K562 (cell line): ENCODE measurements around the gene KCNK2. TPM values are rescaled to one million over a fixed set of nuclear protein-coding genes. Genes with fewer than 3 reads are reported as not detected.

Experiments
- ATAC-seq: fragments of 200-7000 bp; cut with Tn5 transposase; 3 replicates; pipeline ENCODE4 v1.9.1; 2020; ENCODE audit warnings: moderate library complexity
- BruUV-seq: library from RNA; stranded (reverse); fragments of 400-500 nt; replicated peaks from 2 replicates; lab custom pipeline; 2021; lab: Mats Ljungman, UMichigan
- CTCF ChIA-PET: fragments of 300-600 bp; formaldehyde crosslinking; extraction: SDS; loops from one replicate; lab custom pipeline; 2021; ENCODE audit warnings: low intra/inter-chr PET ratio; lab: Yijun Ruan, JAX
- POLR2A ChIA-PET: fragments of 300-600, 350-650 bp; sonication (Branson Sonifier 250); formaldehyde crosslinking; extraction: SDS; loops from one replicate; lab custom pipeline; 2021; ENCODE audit warnings: antibody characterized with exemption, inconsistent platforms; lab: Yijun Ruan, JAX
- DNase-seq, 4 experiments: peaks; one replicate each; pipeline versions ENCODE4 v3.0.0 to v3.0.0-alpha.2; 2011 to 2018; ENCODE audit warnings: low spot score in 3 of 4, mixed read lengths in 3 of 4; ENCODE audit errors: extremely low read depth in 1 of 4
- FAIRE-seq: peaks from 2 replicates; lab custom pipeline; 2011; peaks lifted over from hg19 to GRCh38; lab: Jason Lieb, UNC
- H2AFZ ChIP-seq: 2 replicates; pipeline ENCODE4 v1.6.0; 2011; ENCODE audit warnings: low read depth, low read length, control low read depth, inconsistent platforms
- H3K27ac ChIP-seq: fragments of 200-600 bp; 3 replicates; pipeline ENCODE4 v1.8.0; 2011; ENCODE audit warnings: low read depth, mild to moderate bottlenecking, control low read depth, inconsistent platforms, low read length, moderate library complexity, mixed read lengths; ENCODE audit errors: extremely low read depth
- H3K27me3 ChIP-seq, 2 experiments: fragments of 300-600 bp in 1 of 2; 2 replicates in 1 of 2; 3 replicates in 1 of 2; pipeline versions ENCODE4 v1.6.0 to v1.8.0; 2011; ENCODE audit warnings: inconsistent platforms in 2 of 2, low read length in 2 of 2, mild to moderate bottlenecking in 1 of 2, mixed read lengths in 1 of 2, moderate library complexity in 1 of 2; ENCODE audit not compliant: control insufficient read depth in 2 of 2, insufficient read depth in 2 of 2
- H3K36me3 ChIP-seq: fragments of 300-600 bp; 3 replicates; pipeline ENCODE4 v1.8.0; 2011; ENCODE audit warnings: mild to moderate bottlenecking, low read length, inconsistent platforms; ENCODE audit not compliant: control insufficient read depth, insufficient read depth
- H3K4me1 ChIP-seq, 2 experiments: fragments of 200-600 bp in 1 of 2; replicated peaks in 1 of 2; 2 replicates in 1 of 2; 3 replicates in 1 of 2; pipeline versions ENCODE4 v1.5.1 to v1.8.0; 2011; ENCODE audit warnings: inconsistent platforms in 2 of 2, low read length in 2 of 2, mild to moderate bottlenecking in 1 of 2, mixed read lengths in 1 of 2, moderate library complexity in 1 of 2; ENCODE audit not compliant: control insufficient read depth in 2 of 2, insufficient read depth in 2 of 2
- H3K4me2 ChIP-seq: 2 replicates; pipeline ENCODE4 v1.6.1; 2011; ENCODE audit warnings: low read length, control low read depth, inconsistent platforms, mixed read lengths; ENCODE audit not compliant: insufficient read depth
- H3K4me3 ChIP-seq: fragments of 200-600 bp; sonication (generic), shearing (Covaris generic); 2 replicates; pipeline ENCODE4 v1.5.1; 2016; ENCODE audit warnings: control low read depth, inconsistent platforms
- H3K79me2 ChIP-seq: fragments of 200-600 bp; 3 replicates; pipeline ENCODE4 v1.8.0; 2011; ENCODE audit warnings: low read length, inconsistent platforms; ENCODE audit not compliant: control insufficient read depth, insufficient read depth
- H3K9ac ChIP-seq, 2 experiments: 2 replicates each; pipeline versions ENCODE4 v1.6.0 to v1.6.1; 2011; ENCODE audit warnings: low read depth in 2 of 2, low read length in 2 of 2, control low read depth in 1 of 2, inconsistent platforms in 1 of 2, mild to moderate bottlenecking in 1 of 2, mixed read lengths in 1 of 2; ENCODE audit not compliant: insufficient read depth in 1 of 2
- H3K9me1 ChIP-seq: one replicate; pipeline ENCODE4 v1.6.0; 2011; ENCODE audit warnings: inconsistent platforms, mild to moderate bottlenecking, low read length, moderate library complexity; ENCODE audit not compliant: control insufficient read depth, insufficient read depth
- H3K9me3 ChIP-seq: replicated peaks from 2 replicates; pipeline ENCODE4 v1.5.1; 2011; ENCODE audit warnings: low read depth, low read length, inconsistent platforms; ENCODE audit not compliant: control insufficient read depth, insufficient read depth
- H4K20me1 ChIP-seq: replicated peaks from 2 replicates; pipeline ENCODE4 v1.6.1; 2011; ENCODE audit warnings: low read length, inconsistent platforms, mixed read lengths; ENCODE audit not compliant: control insufficient read depth, insufficient read depth
- ETV6 ChIP-seq, 3 experiments: fragments of 150-350 bp in 1 of 3; sonication (generic) in 1 of 3; formaldehyde crosslinking in 1 of 3; IDR thresholded peaks; 2 replicates each; pipeline versions ENCODE4 v1.6.1 to v1.8.0; 2014 to 2022; ENCODE audit warnings: borderline replicate concordance in 2 of 3, low read depth in 2 of 3, antibody characterized with exemption in 1 of 3, low read length in 1 of 3, mild to moderate bottlenecking in 1 of 3, missing genetic modification reagents in 1 of 3
- HMG20B ChIP-seq: fragments of 250-450 bp; sonication (Bioruptor Pico); IDR thresholded peaks from 2 replicates; pipeline ENCODE4 v1.5.0; 2021; ENCODE audit warnings: mild to moderate bottlenecking
- PBX2 ChIP-seq, 2 experiments: IDR thresholded peaks in 1 of 2; conservative IDR thresholded peaks in 1 of 2; 2 replicates each; pipeline ENCODE4 v1.6.1; 2016; ENCODE audit warnings: low read depth in 2 of 2, mild to moderate bottlenecking in 1 of 2, missing compliant biosample characterization in 1 of 2, missing genetic modification characterization in 1 of 2, moderate library complexity in 1 of 2
- TCF15 ChIP-seq: fragments of 250-450 bp; sonication (Bioruptor Pico); IDR thresholded peaks from 2 replicates; pipeline ENCODE4 v1.8.0; 2022; ENCODE audit warnings: moderate library complexity, mild to moderate bottlenecking, inconsistent platforms
- ZC3H8 ChIP-seq: fragments of 450-650 bp; IDR thresholded peaks from 2 replicates; pipeline ENCODE4 v1.6.1; 2017
- ZNF696 ChIP-seq: fragments of 250-450 bp; sonication (Bioruptor Pico); conservative IDR thresholded peaks from 2 replicates; pipeline ENCODE4 v1.4.0; 2020; ENCODE audit warnings: mild to moderate bottlenecking, moderate library complexity
- WGBS: fragments of 100-300 bp; shearing (Covaris generic); methylation state at CpG from one replicate; pipeline ENCODE4 v1.1.6; 2016; ENCODE audit warnings: low coverage, mixed read lengths; ENCODE audit not compliant: insufficient coverage; ENCODE audit errors: missing lambda C conversion rate; 5-methylcytosine and 5-hydroxymethylcytosine counted together
- in situ Hi-C: fragments of 300-500 bp; cut with MboI; formaldehyde crosslinking; loops from 4 replicates; pipeline ENCODE4 v1.15.0; 2018; ENCODE audit warnings: inconsistent platforms, mixed read lengths
- intact Hi-C: fragments of 100-400 bp; cut with micrococcal nuclease; formaldehyde crosslinking; loops from 2 replicates; pipeline ENCODE4 v1.14.2; 2022
- polyA plus RNA-seq, 8 experiments: library from polyadenylated mRNA; depleted of rRNA in 4 of 8; stranded (reverse) in 5 of 8; unstranded in 3 of 8; fragments of >200 nt; fragmentation: Nextera tagmentation in 2 of 8; fragmentation: Illumina TruSeq in 1 of 8; extraction: Ambion mirVana in 2 of 8; extraction: Trizol in 1 of 8; gene quantifications; 2 replicates each; pipeline versions ENCODE4 v1.2.1 to v1.2.3, GENCODE V29; 2011 to 2014; ENCODE audit warnings: inconsistent platforms in 1 of 8, missing spikeins in 1 of 8
- total RNA-seq, 7 experiments: library from RNA; depleted of rRNA in 6 of 7; stranded (reverse); fragments of >200 nt in 6 of 7; fragmentation: Illumina TruSeq in 2 of 7; extraction: Trizol in 2 of 7; gene quantifications; 2 replicates each; pipeline versions ENCODE4 v1.2.1 to v1.2.3, GENCODE V29; 2011 to 2021; ENCODE audit warnings: low replicate concordance in 1 of 7

KCNK2 gene
- total and polyA plus RNA-seq, 9 of the 15 experiments (the other 6 are each of a cell fraction or from before 2014, with no cell fraction given): 0.04 to 0.13 (median 0.05) TPM; not detected in 3

DNA sequence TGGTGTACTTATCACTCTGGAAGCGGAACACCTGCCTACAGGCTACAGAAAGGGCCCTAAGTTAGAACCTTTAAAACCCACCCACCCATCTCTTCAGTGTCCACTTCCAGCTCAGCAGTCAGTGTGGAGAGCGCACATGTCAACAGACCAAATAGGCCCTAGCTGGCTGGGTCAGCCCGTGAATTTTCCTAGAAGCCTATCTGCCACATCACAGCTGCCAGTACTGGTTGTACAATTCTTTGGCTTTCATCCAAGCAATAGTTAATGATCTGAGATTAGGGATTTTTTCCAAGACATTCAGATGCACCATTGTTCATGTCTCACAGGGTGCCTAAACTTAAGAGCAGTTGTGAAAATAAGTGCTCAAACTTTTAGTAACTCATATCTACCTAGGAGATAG lies 197.1 kb downstream of the KCNK2 start:
- BruUV-seq: no TSS peak
- no peaks in the 10 kb centered on the region for H3K9me1 ChIP-seq
- WGBS: 4% methylated on average over 3 of the region's 3 CpGs

More for the DNA sequence above, 197.1 kb downstream of the KCNK2 start:
- POLR2A ChIA-PET: no interaction called here
- Histone ChIP-seq H3K4me1 (no peaks in the 10 kb centered on the region), H3K4me2 (no peak overlapping the region), H3K27me3 (no peaks in the 10 kb centered on the region), H3K9me3 (no peaks in the 10 kb centered on the region; the same call in 1 of the 2 replicates), H3K36me3 (no peaks in the 10 kb centered on the region), H3K79me2 (no peaks in the 10 kb centered on the region), H2AFZ (no peak overlapping the region), H3K4me3 (no peak overlapping the region), H3K27ac (no peak overlapping the region), H3K9ac (no peak overlapping the region), H4K20me1 (no peaks in the 10 kb centered on the region)
- TF ChIP-seq PBX2 (CRISPR knock-in tag; IDR thresholded peaks at IDR 0.05; ENCODE audit: low read depth) (no peak), PBX2 (tag; conservative IDR thresholded peaks at IDR 0.05; ENCODE audit: low read depth) (no peak), ETV6 (IDR thresholded peaks at IDR 0.05; ENCODE audit: borderline replicate concordance in 1 of 2, low read depth in 2 of 2, low read length in 1 of 2) (no peak), ETV6 (CRISPR knock-in tag; IDR thresholded peaks at IDR 0.05; ENCODE audit: borderline replicate concordance) (no peak), ZNF696 (CRISPR knock-in tag) (no peak), ZC3H8 (no peak), TCF15 (no peak), HMG20B (CRISPR knock-in tag) (no peak)
- in situ Hi-C loops: no loop called here
- no peak for FAIRE-seq
- CTCF ChIA-PET: no interaction called here
- DNase-seq: no peak
- intact Hi-C loops: no loop called here
- ATAC-seq: no peak
